Esophagus muscularis mucosa (tissue), 4 donors: ENCODE data around the gene CHERP. TPM values are rescaled to one million over a fixed set of nuclear protein-coding genes. Genes with fewer than 3 reads are reported as not detected.

Experiments
- DNase-seq: peaks from one replicate; pipeline ENCODE4 v3.0.0-alpha.2; 2017; ENCODE audit errors: extremely low spot score
- H3K27ac ChIP-seq, 4 donors: fragments of 200-600 bp; sonication (generic); replicated peaks in 1 of 4; 1 replicate in 3 of 4; 2 replicates in 1 of 4; pipeline ENCODE4 v1.5.1; 2016 to 2019; ENCODE audit warnings: mild to moderate bottlenecking in 1 of 4
- H3K27me3 ChIP-seq, 4 donors: fragments of 200-600 bp; sonication (generic); one replicate each; pipeline versions ENCODE4 v1.5.1 to v1.6.0; 2016 to 2019
- H3K36me3 ChIP-seq, 4 donors: fragments of 200-600 bp; sonication (generic); one replicate each; pipeline ENCODE4 v1.5.1; 2016 to 2019
- H3K4me1 ChIP-seq, 4 donors: fragments of 200-600 bp; sonication (generic); one replicate each; pipeline ENCODE4 v1.5.1; 2016 to 2019
- H3K4me3 ChIP-seq, 4 donors: fragments of 200-600 bp; sonication (generic); 1 replicate in 2 of 4; 2 replicates in 2 of 4; pipeline ENCODE4 v1.5.1; 2016 to 2019; ENCODE audit warnings: mild to moderate bottlenecking in 4 of 4, moderate library complexity in 1 of 4
- H3K9me3 ChIP-seq, 4 donors: fragments of 200-600 bp; sonication (generic); 1 replicate in 3 of 4; 2 replicates in 1 of 4; pipeline ENCODE4 v1.5.1; 2016 to 2019
- EP300 ChIP-seq: sonication (generic); formaldehyde crosslinking; IDR thresholded peaks from one replicate; pipeline ENCODE4 v1.6.1; 2017; ENCODE audit warnings: antibody characterized with exemption
- POLR2A ChIP-seq: fragments of 450-650 bp; IDR thresholded peaks from one replicate; pipeline ENCODE4 v1.6.1; 2017; ENCODE audit warnings: antibody characterized with exemption, moderate library complexity, mild to moderate bottlenecking, low read depth
- POLR2AphosphoS5 ChIP-seq, 2 donors: sonication (generic); formaldehyde crosslinking; IDR thresholded peaks; one replicate each; pipeline ENCODE4 v1.6.1; 2017; ENCODE audit warnings: antibody characterized with exemption in 2 of 2
- WGBS: methylation state at CpG from one replicate; pipeline ENCODE4 v1.1.5; 2018; 5-methylcytosine and 5-hydroxymethylcytosine counted together
- intact Hi-C: fragments of 100-400 bp; cut with DNase I; formaldehyde crosslinking; loops from one replicate; pipeline ENCODE4 v1.15.1; 2023
- total RNA-seq, 4 donors: library from RNA; depleted of rRNA; stranded (reverse); fragments of >200 nt; gene quantifications; one replicate each; pipeline versions ENCODE4 v1.1.0 to v1.2.1, GENCODE V29; 2016
- TF ChIP-seq, protein P1 (sequence below), 3 experiments: fragments of 200-600 bp in 2 of 3; fragments of 450-650 bp in 1 of 3; sonication (generic) in 2 of 3; IDR thresholded peaks; one replicate each; pipeline ENCODE4 v1.5.1; 2017 to 2019; ENCODE audit warnings: antibody characterized with exemption in 3 of 3, mild to moderate bottlenecking in 2 of 3, moderate library complexity in 1 of 3

The CHERP gene, protein sequence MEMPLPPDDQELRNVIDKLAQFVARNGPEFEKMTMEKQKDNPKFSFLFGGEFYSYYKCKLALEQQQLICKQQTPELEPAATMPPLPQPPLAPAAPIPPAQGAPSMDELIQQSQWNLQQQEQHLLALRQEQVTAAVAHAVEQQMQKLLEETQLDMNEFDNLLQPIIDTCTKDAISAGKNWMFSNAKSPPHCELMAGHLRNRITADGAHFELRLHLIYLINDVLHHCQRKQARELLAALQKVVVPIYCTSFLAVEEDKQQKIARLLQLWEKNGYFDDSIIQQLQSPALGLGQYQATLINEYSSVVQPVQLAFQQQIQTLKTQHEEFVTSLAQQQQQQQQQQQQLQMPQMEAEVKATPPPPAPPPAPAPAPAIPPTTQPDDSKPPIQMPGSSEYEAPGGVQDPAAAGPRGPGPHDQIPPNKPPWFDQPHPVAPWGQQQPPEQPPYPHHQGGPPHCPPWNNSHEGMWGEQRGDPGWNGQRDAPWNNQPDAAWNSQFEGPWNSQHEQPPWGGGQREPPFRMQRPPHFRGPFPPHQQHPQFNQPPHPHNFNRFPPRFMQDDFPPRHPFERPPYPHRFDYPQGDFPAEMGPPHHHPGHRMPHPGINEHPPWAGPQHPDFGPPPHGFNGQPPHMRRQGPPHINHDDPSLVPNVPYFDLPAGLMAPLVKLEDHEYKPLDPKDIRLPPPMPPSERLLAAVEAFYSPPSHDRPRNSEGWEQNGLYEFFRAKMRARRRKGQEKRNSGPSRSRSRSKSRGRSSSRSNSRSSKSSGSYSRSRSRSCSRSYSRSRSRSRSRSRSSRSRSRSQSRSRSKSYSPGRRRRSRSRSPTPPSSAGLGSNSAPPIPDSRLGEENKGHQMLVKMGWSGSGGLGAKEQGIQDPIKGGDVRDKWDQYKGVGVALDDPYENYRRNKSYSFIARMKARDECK
- total RNA-seq: 10 to 100 TPM in 3 of 4 donors, 1 to 10 TPM in 1; 9.1 to 18.0 (median 12.9) TPM

DNA sequence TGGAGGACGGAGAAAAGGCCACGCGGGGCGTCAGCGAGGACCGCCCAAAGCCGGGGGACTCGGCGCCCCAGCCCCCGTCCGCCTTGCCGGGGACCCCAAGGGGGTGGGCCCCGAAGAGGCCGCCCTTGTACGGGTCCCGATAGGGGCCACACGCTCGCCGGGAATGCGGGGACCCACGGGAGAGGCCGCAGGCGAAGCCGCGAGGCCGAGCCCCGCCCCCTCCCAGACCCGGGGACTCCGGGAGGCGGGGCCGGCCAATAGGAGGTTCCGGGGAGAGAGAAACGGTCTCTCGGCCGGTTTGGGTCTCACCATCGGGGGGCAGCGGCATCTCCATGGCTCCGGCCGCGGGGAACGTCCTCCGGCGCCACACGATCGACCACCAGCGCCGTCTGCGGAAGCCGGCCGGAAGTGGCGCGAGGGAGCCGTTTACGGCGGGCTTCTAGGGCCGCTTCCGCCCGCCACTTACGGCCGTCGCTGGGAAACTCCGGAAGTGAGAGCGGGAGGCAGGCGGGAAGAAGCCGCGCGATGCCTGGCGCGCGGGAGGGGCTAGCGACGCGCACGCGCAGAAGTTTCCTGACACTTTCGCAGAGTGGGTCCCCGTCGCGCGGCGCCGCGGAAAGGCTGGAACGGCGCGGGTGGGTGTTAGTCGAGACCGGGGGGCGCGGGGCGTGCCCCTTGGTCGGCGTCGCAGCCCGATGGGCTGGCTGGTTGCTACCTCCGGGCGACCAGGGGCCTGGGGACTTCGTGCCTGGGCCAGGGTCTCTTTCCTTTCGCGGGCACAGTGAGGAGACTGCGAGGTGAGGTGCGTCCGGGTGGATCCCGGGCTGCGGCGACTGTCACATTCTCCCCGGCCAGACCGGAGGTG lies at the start of gene CHERP:
Gene CHERP, minus strand, starts transcription at position 393 of the 865 bp plus-strand sequence. Its CDS starts 59 bp downstream, at position 334.
- peak; percentile 96 for DNase-seq
- no peaks in the 10 kb centered on the region for H3K27me3 ChIP-seq
- no peaks in the 10 kb centered on the region for H3K9me3 ChIP-seq
- under 1% methylated on average over 26 of the region's 108 CpGs for WGBS
- H3K4me1 ChIP-seq: peaks cover 38 to 71% (median 62%) of the 10 kb centered on the region in 4 donors
- H3K36me3 ChIP-seq: peaks cover 0 to 29% (median 21%) of the 10 kb centered on the region in 4 donors
- H3K27ac ChIP-seq: peak within 1 kb of the TSS; percentile 83 to 94 (median 89)
- H3K4me3 ChIP-seq: peak within 1 kb of the TSS; percentile 79 to 99 (median 86)
- intact Hi-C loops: no loop called here
- TF ChIP-seq POLR2A (peak; percentile 82), EP300 (no peak), POLR2AphosphoS5 (IDR thresholded peaks at IDR 0.05) (peak; percentile 95)
- TF ChIP-seq, protein P1, sequence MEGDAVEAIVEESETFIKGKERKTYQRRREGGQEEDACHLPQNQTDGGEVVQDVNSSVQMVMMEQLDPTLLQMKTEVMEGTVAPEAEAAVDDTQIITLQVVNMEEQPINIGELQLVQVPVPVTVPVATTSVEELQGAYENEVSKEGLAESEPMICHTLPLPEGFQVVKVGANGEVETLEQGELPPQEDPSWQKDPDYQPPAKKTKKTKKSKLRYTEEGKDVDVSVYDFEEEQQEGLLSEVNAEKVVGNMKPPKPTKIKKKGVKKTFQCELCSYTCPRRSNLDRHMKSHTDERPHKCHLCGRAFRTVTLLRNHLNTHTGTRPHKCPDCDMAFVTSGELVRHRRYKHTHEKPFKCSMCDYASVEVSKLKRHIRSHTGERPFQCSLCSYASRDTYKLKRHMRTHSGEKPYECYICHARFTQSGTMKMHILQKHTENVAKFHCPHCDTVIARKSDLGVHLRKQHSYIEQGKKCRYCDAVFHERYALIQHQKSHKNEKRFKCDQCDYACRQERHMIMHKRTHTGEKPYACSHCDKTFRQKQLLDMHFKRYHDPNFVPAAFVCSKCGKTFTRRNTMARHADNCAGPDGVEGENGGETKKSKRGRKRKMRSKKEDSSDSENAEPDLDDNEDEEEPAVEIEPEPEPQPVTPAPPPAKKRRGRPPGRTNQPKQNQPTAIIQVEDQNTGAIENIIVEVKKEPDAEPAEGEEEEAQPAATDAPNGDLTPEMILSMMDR (IDR thresholded peaks at IDR 0.05): no peak

DNA sequence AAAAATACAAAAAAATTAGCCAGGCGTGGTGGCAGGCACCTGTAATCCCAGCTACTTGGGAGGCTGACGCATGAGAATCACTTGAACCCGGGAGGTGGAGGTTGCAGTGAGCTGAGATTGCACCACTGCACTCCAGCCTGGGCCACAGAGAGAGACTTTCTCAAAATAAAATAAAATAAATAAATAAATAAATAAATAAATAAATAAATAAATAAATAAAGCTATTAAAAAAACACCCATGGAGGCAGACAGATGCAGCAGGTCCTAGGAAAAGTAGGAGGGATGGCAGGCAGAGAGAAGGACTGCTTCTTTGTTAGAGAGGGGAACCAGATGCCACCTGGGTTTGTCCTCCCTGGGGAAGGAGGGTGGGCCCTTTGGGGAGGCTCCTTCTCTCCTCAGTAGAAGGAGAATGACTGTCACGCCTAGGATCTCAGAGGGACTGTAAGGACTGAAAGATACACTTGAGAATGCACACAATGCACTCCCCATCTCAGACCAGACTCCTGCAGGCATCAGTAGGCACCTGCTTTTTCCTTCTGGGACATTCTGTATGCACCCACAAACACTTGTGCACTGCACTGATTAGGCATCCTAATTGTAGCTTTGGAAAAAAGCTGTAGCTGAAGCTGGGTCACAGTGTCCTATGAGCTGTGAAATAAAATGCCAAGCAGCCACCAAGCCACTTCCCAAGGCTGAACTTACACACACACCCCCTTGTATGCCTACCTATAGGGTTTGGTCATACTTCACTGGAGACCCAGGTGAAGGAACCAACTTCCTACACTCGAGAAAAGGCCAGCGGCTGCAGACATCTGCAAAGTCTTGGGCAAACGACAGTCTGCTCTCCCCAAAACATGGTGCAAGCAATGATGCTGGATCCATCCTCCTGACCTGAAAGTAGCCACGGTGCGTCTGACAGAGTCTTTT lies 48.9 kb upstream of the CHERP start:
- no peak for TF ChIP-seq POLR2A
- TF ChIP-seq POLR2AphosphoS5 (IDR thresholded peaks at IDR 0.05): no peak
- TF ChIP-seq, protein P1 (IDR thresholded peaks at IDR 0.05): no peak
- TF ChIP-seq EP300: no peak
- 84% methylated on average over 9 of the region's 9 CpGs for WGBS

DNA sequence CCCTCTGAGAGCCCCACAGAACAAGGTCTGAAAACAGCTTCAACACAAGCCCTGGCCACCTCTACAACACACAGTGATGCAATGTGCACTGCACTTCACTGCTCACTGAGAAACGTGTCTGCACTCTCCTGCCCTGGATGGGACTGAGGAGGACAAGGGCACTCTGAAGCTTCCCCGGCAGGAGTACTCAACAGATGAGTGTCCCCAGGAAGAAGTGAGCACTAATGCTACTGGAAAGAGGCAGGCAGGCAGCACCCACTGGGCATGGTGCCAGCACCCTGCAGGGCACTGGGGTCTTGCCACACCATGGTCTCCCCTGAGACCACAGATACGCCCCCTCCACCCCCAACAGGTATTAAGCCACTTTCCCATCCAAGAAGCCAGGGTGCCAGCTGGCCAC lies 47.7 kb upstream of the CHERP start:
- intact Hi-C loops: no loop called here
- no peak for DNase-seq
- 58% methylated on average over 3 of the region's 3 CpGs for WGBS
- Histone ChIP-seq H3K27ac (no peak overlapping the region), H3K4me1 (peaks cover 82 to 92% (median 87%) of the 10 kb centered on the region in 4 donors), H3K36me3 (no peaks in the 10 kb centered on the region), H3K27me3 (no peaks in the 10 kb centered on the region), H3K4me3 (no peak overlapping the region), H3K9me3 (no peaks in the 10 kb centered on the region)
- TF ChIP-seq, protein P1 (IDR thresholded peaks at IDR 0.05): no peak
- TF ChIP-seq POLR2AphosphoS5 (IDR thresholded peaks at IDR 0.05) (no peak), POLR2A (no peak), EP300 (no peak)

More for the DNA sequence above, 48.9 kb upstream of the CHERP start:
- Histone ChIP-seq H3K36me3 (no peaks in the 10 kb centered on the region), H3K4me1 (peaks cover 78 to 94% (median 82%) of the 10 kb centered on the region in 4 donors), H3K27me3 (no peaks in the 10 kb centered on the region), H3K27ac (no peak overlapping the region), H3K9me3 (no peaks in the 10 kb centered on the region), H3K4me3 (no peak overlapping the region)
- intact Hi-C loops: no loop called here
- no peak for DNase-seq
